OCI-LY7 (cell line): ENCODE measurements around the gene MPRIP.

Experiments used
- CTCF ChIP-seq: fragments of 200-600 bp; sonication (generic); conservative IDR thresholded peaks from 2 replicates; pipeline ENCODE4 v1.5.1; 2014; ENCODE audit warnings: mild to moderate bottlenecking, antibody characterized with exemption, low read length, moderate library complexity, mixed read lengths
- EZH2phosphoT487 ChIP-seq: fragments of 200-600 bp; sonication (generic); IDR thresholded peaks from 2 replicates; pipeline ENCODE4 v1.6.1; 2018; ENCODE audit warnings: low read depth, borderline replicate concordance, mild to moderate bottlenecking, mixed run types, antibody characterized with exemption, low read length, moderate library complexity, mixed read lengths

GRCh38 chr17:17203173-17203730 lies 161.0 kb downstream of the MPRIP start:
- TF ChIP-seq EZH2phosphoT487 (no peak), CTCF (no peak)
